ENCODE measurements around the gene GAL3ST3. TPM values are rescaled to one million over a fixed set of nuclear protein-coding genes. Genes with fewer than 3 reads are reported as not detected.
"Not testable (repeated sequence)": the region's sequence is repeated elsewhere in the genome, so short reads cannot be mapped to it uniquely, and the experiment has no call there.

GAL3ST3 gene
- total RNA-seq, 1 donor from 2014 or later, result not detected

DNA sequence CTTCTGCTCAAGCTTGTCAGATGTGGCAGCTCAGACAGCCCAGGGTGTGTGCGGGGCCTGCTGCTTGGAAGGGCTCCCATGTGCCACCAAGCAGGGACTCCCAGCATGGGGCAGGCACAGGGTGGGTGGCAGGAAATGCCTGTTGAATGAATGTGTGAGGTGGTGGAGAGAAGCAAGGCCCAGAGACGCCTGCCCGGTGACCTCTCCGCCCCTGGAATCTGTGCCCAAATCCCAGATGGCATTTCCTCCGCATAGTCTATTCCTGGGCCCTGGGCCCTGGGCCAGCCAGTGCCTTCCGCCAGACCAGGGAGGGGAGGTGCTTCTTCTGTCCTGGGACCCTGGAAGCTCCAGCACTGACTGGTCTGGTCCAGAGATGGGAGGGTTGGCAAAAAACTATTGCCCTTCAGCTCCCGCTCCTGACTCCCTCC is 33.5 kb downstream of the GAL3ST3 start:
- intact Hi-C loops (cut with micrococcal nuclease), result no loop called here

DNA sequence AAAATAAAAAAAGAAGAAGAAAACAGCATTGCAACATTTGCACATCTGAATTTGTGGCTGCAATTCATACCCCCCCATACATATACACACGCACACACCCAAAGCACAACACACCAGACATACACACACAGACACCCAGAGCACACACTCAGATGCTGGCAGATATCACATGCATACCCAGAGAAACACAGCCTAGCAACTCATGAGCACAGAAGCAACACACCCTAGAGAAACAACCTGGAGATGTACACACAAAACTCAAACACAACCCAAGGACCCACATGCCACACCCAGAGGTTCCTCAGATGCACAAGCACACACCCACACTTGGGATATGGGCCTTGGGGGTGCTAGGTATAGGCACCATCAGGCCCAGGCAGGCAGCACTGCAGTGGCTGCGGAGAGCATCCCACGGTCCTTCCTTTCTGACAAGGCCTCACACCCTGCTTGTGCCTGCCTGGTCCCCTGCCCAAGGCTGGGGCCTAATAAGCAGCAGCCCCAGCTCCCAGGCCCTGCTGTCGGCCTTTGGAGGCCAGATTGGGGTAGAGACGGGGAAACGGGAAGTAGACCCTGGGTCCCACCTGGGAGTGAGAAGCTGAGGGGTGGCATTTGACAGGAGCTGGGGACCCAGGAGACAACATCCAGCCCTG is 34.0 kb downstream of the GAL3ST3 start:
- intact Hi-C loops (cut with micrococcal nuclease), result no loop called here

DNA sequence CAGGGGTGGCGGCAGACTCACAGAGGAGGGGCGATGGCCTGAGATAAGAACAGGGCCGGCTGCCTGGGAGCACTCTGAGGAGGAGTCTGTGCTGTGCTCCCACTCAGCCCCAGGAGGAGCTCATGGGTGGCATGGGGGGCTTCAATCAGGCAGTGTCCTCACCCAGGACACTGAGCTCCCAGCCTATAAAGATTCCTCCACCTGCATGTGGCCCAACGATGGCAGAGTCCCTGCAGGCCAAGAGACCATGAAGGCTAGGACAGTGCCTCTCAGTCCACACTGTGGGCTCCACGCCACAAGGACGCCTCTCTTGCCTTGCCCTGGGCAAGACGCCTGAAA is 35.2 kb downstream of the GAL3ST3 start:
- intact Hi-C loops (cut with micrococcal nuclease), result no loop called here

DNA sequence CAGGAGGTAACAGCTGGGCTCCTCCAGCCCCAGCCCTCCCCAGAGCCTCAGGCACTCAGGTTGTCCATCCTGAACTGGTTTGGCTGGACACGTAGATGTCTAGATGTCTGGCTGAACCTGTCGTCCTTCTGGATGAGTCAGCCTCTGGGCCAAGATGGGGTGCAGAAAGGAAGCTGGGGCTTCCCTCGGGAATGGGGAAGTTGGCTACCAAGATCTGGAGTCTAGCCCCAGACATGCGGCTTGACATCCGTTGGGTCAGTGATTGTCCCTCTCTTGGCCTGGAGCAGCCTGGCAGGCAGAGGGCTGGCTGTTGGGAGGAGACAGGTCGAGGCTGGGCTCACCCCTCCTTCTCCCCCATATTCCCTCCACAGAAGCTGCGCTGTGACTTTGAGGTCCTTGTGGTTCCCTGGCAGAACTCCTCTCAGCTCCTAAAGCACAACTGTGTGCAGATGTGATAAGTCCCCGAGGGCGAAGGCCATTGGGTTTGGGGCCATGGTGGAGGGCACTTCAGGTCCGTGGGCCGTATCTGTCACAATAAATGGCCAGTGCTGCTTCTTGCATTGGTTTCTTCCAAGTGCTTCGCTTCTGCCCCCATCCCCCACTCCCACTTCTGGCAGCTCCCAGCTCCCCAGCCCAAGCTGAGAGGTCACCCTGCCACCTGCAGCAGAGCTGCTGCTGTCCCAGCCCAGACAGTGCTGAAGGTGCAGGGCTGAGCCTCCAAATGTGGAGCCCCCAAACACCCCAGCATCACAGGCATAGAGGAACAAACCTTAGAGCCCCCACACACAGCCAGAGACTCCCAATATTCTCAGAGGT is 35.8 kb downstream of the GAL3ST3 start:
- intact Hi-C loops (cut with micrococcal nuclease), result no loop called here

DNA sequence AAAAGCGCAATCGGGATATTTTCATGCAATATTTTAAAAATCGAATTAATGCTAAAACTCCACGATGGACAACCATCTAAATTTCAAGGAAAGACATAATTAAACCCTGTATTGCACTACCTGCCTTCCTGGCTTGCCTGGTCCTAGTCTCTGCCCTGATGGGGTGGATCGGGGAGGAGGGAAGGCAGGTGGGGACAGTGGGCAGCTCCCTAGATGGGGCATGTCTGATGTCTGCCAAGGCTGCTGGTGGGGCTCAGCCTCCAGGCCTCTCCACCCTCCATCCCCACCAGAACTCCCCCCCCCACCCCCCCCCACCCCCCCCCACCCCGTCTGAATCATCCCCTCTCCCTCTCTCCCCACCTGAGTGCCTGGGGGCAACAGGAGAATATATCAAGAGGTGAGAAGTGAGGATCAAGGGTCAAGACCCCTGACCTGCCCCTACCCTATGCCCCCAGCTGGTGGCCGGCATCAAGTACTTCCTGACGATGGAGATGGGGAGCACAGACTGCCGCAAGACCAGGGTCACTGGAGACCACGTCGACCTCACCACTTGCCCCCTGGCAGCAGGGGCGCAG is 36.5 kb downstream of the GAL3ST3 start:
- intact Hi-C loops (cut with micrococcal nuclease), result no loop called here

DNA sequence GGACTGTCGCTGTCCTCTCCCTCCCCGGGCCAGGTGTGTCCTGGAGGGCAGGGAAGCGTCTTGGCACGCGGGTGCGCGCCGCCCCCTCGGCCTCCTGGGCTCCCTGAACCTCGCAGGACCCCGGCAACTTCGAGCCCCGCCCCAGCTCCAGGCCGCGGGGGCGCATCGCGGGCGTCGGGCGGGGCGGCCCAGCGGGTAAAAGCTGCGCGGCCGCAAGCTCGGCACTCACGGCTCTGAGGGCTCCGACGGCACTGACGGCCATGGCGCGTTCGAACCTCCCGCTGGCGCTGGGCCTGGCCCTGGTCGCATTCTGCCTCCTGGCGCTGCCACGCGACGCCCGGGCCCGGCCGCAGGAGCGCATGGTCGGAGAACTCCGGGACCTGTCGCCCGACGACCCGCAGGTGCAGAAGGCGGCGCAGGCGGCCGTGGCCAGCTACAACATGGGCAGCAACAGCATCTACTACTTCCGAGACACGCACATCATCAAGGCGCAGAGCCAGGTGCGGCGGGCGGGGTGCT is 37.1 kb downstream of the GAL3ST3 start, which contains the start of gene CST6:
TSS of gene CST6 (plus strand) at position 224 of the 519 bp plus-strand sequence. CDS start at position 261, 37 bp downstream.
- intact Hi-C loops (cut with micrococcal nuclease), result no loop called here

DNA sequence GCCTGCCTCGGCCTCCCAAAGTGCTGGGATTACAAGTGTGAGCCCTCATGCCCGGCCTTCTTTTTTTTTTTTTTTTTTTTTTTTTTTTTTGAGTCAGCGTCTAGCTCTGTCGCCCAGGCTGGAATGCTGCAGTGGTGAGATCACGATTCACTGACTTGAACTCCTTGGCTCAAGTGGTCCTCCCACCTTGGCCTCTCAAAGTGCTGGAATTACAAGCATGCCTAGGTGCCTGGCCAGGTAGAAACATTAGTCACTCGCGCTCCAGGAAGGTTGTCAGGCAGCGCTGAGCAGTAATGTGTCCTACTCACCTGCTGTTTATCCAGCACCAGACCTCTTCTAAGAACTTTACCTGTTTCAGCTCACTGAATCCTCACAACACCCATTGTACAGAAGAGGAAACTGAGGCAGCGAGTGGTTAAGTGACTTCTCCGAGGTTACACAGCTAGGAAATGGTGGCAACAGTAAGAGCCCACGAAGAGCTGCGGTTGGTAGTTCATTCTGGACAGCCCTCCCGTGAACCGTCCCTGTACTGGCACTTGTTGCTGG is 37.6 kb downstream of the GAL3ST3 start:
- intact Hi-C loops (cut with micrococcal nuclease), result no loop called here

DNA sequence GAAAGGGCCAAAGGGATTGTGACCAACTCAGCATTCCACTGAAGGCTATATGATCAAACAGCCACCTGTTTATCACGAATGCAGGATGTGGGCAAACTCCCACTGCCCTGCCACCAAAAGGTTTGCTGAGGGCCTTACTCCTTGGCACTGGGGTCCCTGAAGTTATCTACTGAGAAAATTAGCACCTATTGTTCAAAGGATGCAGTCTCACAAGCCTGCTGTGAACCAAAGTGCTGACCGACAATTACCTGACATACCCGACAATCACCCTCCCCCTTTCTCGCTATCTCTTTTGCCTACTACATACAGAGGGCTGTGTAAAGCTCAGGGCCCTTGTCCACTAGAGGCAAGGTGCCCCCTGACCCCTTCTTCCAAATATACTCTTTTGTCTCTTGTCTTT is 38.9 kb downstream of the GAL3ST3 start:
- intact Hi-C loops (cut with micrococcal nuclease), result not testable (repeated sequence)

DNA sequence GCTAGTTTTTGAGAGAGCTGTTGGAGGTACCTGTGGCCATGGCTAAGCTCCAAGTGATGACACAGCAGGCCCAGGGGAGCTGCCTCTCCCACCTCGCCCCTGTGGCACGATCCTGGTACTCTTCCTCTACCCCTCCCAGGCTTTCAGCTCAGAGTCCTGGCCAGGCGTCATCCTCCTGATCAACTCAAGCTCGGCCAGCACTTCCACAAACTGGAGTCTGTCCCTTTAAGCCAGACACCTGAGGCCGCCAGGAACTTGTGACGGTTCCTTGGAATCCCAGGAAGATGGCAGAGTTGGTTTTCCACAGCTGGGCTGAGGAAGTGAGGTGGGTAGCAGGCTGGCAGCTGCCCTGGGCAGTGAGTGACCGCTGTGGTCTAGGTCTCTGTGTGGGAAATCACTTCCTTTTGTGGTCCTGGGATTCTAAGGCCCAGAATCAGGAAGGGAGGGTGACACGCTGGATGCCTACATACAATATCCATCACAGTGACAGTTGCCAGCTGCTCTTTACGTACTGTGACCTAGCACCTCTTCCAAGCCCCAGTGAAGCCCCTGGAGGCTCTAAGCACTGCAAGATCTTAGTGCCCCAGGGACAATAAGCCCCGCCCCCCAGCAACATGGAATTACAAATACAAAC is 40.4 kb downstream of the GAL3ST3 start:
- intact Hi-C loops (cut with micrococcal nuclease), result no loop called here

DNA sequence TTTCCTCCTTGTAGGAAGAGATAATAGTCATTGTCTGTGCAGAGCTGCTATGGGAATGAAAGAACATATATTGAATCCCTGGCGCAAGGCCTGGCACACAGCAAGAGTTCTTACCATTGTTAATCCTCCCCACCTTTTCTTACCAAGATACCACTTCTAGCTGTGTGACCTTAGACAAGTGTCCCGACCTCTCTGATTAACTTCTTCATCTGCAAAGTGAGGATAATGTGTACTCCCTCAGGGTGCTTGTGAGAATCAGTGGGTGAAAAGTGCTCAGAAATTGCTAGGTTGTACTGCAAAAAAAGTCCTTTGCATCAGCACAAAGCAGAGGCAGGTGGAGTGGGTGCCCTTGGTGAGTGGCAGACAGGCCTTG is 40.9 kb downstream of the GAL3ST3 start:
- intact Hi-C loops (cut with micrococcal nuclease), result no loop called here

DNA sequence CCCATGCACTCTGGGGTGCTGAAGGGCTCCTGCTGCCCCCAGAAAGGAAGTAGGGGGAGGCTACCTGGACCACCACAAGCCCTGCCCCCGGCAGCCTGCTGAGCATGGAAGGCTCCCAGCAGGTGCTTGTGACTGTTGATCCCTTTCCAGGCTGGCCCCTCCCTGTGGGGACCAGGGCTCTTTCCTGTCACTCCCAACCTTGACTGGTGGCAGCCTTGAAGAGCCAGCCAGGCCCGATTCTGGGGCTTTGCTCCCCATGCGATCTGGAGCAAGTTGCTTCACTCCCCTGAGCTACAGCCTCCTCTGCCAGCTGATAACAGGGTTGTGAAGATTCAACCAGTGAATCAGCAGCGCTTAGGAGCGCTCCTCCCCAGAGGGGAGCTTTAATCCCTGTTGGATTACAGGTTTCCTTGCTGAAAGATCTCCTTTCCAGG is 41.7 kb downstream of the GAL3ST3 start:
- intact Hi-C loops (cut with micrococcal nuclease), result no loop called here

DNA sequence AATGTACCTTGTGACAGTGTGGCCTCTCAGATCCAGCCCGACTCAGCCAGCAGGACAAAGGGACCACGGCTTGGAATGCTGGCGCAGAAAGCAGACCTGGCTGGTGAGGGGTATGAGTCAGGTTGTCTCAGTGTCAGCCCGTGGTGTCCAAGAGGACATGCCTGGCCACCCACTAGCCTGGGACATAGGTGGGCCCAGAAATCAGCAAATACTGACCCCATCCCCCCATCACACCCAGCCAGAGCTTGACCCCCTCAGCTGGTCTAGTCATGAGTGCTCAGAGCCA is 42.1 kb downstream of the GAL3ST3 start:
- intact Hi-C loops (cut with micrococcal nuclease), result no loop called here

DNA sequence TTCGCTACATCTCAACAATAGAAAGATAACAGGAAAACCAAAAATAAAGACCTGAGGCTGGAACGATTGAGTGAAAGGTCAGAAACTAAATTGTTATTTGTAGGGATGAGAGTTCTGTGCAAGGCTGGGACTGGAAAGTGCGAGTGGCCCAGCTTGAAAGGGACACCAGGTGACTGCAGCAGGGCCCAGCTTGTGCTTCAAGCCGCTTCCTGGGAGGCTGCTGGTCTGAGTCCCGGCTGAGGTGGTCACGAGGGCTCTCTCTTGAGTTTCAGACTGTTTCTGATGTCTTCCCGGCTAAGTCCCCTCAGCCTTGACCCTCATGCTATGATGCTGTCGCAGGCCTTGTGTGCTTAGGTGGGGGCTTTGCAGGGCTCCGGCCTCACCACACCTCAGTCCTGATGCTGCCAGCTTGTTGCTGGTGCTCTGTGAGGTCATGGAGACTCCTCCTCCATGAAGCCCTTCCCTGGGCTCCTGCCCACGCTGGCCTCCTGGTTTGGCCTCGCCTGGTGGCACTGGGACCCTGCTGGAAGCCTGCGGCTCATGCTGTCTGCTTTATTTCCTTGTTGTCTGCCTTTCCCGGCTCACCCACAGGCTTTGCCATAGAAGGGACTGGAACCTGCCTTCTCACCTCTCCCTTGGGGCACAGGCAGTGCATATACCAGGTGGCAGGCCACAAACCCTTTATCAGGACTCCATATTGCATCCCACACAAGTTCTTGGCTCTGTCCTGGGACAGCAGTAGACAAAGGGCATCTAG is 42.6 kb downstream of the GAL3ST3 start:
- intact Hi-C loops (cut with micrococcal nuclease), result no loop called here

DNA sequence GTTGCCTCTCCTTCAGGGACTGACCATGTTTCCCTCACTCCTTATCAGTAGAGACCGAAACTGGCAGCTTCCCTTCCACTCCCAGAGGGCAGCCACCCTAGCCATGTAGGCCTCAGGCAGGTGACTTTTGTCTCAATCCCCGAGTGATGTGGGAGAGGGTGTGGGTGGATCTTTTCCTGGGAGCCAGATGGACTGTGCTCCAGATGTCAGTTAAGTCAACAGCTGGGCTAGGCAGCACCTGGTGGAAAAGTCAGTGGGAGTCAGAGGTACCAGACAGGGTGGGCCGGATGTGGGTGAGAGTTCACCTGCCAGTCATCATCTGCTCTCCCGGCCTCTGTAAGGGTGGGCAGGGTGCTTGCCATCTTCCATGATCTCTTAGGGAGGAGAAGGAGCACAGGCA is 44.8 kb downstream of the GAL3ST3 start:
- intact Hi-C loops (cut with micrococcal nuclease), result no loop called here

DNA sequence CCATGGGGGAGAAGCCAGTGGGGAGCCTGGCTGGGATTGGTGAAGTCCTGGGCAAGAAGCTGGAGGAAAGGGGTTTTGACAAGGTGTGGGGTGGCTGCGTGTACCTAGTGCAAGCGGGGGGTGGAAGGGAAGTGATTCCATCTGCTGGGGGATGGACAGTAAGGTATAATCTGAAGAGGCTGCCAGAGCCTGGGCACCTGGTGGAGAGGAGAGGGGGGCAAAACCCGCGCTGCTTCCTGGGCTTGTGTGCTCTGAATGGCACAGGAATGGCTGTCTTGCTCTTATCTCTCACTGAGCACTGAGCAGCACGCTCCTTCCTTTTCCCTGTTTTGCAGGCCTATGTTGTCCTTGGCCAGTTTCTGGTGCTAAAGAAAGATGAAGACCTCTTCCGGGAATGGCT is 45.7 kb downstream of the GAL3ST3 start:
- intact Hi-C loops (cut with micrococcal nuclease), result no loop called here

DNA sequence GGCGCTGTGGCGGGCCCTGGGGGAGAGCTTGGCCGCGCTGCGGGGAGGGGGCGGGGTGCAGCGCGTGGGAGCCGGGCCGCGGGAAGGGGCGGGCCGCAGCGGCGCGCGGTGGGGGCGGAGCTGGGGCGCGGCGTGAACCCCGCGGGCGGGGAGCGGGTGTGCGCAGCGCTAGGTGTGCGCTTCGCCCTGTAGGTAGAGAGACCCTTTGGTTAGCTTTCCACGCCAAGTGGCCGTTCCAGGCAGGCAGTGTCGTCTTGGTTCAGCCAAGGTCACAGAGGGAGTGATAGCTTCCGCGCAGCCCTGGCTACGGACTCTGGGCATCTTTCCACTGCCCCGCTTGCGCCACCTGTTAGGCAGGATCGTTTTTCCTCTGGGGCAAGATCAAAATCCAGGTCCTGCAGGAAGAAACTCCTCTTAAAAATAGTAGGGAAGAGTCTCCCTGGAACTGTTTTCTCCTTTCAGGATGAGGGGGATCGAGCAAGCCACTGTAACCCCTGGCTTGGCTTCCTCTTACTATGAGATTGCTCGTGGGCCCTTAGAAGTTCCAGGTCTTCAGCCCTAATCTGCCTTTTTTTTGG is 46.2 kb downstream of the GAL3ST3 start:
- intact Hi-C loops (cut with micrococcal nuclease), result loop anchor here (1.0 kb wide), 16 partner anchors 13 to 432 kb away; partner anchors contain the start of genes C11orf68, CFL1, DRAP1 and FIBP

DNA sequence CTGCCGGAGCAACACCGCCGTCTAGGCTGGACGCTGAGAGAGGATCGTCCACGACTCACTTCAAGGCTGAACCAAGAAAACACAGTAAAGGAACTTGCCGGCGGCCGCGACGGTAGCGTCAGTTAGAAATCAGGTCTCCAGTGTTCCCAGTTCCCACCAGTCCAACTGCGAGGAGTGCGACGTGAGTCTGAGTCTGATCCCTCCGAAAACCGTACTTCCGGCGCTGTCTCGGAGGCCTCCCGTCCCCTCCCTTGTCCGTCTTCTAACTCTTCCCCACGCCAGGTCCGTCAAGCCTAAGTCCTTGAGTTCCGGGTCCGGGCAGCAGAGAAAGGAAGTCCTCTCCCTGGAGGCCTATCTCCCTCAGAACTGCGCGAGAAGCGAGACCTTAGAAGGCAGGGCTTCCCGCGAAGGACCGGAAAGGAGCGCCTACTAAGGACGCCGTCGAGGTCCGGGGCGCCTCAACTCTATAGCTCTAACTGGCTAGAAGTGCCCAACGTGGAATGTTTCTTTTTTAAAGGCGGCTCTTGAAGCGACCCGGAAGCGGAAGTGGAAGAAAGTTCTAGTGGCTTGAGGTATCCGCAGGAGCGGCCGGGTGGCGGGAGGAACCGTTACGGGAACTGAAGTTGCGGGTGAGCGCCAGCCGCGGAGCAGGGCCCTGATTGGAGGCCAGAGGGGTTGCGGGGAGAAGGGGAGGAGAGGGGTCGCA is 46.9 kb downstream of the GAL3ST3 start, which contains the start of the genes BANF1 and EIF1AD:
TSS of gene BANF1 (plus strand) at position 562 of the 706 bp plus-strand sequence. CDS start 748 bp downstream, outside the sequence.
TSS of gene EIF1AD (minus strand) at position 216 of the 706 bp plus-strand sequence. CDS start 1,768 bp downstream, outside the sequence.
- intact Hi-C loops (cut with micrococcal nuclease), result loop anchor here (1.0 kb wide), 16 partner anchors 13 to 432 kb away; partner anchors contain the start of genes C11orf68, CFL1, DRAP1 and FIBP

DNA sequence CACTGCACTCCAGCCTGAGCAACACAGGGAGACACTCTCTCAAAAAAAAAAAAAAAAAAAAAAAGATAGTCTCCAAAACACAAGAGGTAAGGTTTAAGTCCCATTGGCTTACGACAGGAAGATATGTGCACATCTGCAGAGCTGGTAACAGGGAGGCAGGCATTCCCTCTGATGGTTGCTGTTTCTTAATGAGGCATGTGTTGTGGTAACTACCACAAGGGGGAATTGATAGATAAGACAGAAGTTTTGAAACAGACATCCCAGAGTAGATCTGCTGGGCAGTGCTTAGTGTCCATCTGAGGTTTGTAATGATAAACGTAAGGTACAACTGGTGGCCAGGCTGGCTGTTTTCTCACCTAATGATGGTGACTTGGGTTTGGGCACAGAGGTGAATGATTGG is 51.7 kb downstream of the GAL3ST3 start:
- intact Hi-C loops (cut with micrococcal nuclease), result no loop called here

DNA sequence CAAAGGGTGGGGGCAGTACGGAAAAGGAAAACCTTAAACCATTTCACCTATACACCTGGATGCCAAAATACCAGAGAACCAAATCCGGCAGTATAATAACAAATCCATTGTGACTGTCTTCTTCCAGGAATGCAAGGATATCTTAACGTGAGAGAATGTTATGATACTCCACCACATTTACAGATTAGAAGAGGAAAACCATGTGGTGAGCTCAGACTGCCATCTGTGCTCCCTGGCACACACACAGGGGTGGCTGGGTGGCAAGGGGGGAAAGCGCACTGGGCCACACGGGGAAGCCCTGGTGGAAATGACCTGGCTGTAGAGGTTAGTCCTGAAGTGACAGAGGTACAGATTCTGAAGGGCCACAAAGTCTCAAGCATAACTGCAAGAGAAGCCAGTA is 56.9 kb downstream of the GAL3ST3 start:
- intact Hi-C loops (cut with micrococcal nuclease), result no loop called here

All from T-helper 1 cell treated with Interleukin-12 subunit alpha and Interleukin-12 subunit beta and Interleukin-4 antibody, amounts not matched to agents 30 ng/mL and 1 ng/mL, for 36 hours (primary cell).